ENCODE data around the gene TROAP.
A peak's percentile ranks its signal among the peaks of the same experiment; 100 is the strongest.
"Not testable (repeated sequence)": the region's sequence is repeated elsewhere in the genome, so short reads cannot be mapped to it uniquely, and the experiment has no call there.

Gene TROAP, protein sequence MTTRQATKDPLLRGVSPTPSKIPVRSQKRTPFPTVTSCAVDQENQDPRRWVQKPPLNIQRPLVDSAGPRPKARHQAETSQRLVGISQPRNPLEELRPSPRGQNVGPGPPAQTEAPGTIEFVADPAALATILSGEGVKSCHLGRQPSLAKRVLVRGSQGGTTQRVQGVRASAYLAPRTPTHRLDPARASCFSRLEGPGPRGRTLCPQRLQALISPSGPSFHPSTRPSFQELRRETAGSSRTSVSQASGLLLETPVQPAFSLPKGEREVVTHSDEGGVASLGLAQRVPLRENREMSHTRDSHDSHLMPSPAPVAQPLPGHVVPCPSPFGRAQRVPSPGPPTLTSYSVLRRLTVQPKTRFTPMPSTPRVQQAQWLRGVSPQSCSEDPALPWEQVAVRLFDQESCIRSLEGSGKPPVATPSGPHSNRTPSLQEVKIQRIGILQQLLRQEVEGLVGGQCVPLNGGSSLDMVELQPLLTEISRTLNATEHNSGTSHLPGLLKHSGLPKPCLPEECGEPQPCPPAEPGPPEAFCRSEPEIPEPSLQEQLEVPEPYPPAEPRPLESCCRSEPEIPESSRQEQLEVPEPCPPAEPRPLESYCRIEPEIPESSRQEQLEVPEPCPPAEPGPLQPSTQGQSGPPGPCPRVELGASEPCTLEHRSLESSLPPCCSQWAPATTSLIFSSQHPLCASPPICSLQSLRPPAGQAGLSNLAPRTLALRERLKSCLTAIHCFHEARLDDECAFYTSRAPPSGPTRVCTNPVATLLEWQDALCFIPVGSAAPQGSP

DNA sequence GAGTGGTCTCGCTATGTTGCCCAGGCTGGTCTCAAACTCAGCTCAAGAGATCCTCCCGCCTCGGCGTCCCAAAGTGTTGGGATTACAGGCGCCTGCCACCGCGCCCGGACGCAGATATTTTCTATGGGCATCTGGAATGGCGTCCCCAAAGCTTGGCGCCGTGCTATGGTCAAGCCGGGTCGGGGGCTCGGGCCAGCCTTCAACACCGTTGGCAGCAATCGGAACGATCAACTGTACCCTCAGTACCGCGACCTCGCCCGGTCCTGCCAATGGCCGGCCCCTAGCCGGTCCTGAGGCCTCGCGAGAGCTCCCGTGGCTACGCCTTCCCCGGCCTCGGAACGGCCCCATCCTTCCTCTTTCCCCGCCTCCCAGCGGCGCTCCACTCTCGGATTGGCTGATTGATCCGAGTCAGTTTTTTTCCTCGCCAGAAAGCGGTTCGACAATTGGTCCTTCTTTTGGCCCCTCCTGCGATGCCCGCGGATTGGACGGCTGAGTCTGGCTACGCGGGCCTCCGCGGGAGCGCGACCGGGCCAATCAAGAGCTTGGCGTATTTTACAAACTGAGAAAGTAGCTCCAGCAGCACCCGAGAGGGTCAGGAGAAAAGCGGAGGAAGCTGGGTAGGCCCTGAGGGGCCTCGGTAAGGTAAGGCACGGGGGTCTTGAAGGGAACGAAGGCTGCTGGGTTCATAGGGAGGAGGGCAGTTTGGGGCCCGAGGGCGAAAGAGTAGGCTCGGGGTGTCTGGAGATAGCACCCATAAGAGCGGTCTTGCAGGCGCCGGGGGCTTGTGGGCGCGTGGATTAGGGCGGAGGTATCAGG, at the start of gene TROAP:
Gene TROAP, plus strand, starts transcription at position 548 of the 816 bp plus-strand sequence. CDS start 354 bp downstream, outside the sequence.
- DNase-seq: peak; percentile 99

DNA sequence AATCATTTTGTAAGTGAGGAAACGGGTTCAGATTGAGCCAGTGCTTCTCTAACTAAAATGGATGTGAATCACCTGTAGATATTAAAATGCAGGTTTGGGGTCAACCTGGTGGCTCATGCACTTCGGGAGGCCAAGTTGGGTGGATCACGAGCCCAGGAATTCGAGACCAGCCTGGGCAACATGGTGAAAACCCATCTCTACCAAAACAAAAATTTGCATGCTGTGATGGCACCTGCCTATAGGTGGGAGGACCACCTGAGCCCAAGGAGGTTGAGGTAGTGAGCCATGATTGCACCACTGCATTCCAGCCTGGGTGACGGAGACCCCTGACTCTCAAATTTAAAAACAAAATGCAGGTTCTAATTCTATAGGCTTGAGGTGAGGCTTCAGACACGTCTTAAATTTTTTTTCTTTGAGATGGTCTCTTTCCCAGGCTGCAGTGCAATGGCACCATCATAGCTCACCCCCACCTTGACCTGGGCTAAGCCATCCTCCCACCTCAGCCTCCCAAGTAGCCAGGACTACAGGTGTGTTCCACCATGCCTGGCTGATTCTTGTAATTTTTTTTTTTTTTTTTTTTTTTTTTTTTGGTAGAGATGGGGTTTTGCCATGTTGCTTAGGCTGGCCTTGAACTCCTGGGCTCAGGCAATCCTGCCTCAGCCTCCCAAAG, 49.2 kb upstream of the TROAP start:
- DNase-seq: no peak

DNA sequence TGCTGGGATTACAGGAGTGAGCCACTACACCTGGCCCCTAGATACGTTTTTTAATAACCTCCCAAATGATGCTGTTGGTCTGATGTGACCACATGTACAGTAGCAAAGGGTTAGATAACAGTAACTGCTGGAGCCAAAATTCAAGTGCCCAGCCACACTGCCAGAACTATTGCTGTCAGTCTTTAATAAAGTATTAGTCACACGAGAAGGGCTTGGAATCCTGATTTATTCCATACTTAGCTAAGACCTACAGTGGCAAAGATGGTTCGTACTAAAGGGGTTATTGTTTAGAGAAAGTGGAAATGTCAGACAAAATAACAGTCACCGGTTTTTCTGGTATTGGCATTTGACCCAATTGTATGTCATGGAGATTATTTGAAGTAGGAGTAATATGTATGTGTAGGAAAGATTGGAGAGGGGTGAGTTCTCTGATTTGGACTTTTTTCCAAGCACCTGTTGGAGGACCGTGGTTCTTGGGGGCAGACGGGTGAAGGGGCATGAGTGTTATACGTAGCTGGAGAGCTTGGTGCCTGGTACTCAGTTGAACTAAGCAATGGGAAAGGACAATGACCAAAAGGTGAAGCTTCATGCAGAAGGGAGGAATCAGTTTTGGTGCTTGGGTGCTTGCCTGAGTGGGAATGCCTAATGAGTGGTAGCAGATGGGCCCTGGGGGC, 48.5 kb upstream of the TROAP start:
- DNase-seq: no peak

DNA sequence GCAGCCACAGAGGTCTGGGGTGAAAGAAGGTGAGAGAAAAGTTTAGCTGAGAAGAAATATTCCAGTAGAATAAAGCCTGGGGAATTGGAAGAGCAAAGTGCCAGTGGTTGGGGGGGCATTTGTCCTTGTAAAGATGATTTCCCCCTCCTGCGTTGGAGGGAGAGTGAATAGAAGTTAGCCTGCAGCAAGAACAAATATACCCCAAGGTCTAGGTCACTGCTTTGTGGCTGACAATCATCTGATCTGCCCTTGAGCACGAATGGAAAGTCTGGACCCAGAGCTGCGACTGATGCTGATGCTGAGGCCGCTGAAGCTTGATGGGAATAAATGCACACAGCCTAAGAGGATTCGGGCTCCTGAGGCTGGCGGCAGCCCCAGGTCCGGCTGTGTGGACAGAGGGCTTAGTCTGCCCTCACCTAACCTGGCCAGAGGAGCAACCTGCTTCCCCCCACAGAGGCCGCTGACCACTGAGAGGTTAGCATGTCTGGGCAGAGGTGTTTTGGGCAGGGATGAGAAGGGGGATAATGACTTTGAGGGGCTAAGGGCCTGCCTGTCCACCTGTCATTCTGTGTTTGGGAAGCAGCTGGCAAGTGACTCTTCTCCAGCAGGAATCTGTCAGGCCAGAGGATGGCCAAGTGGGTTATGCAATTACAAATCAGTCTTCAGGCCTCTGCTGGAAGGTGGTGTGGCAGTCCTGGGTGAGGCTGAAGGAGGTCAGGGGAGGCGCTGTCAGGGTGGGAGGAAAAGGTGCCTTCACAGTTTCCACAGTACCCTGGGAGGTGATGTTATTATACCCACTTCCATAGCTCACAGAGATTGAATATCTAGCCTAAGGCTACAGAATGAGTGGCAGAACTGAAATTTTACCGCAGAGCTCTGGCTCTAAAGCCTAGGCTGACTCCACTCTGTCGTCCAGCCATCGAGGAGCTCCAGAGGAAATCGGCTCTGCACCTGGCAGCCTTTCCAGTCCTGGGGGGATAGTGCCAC, 46.5 kb upstream of the TROAP start:
- no peak for DNase-seq

DNA sequence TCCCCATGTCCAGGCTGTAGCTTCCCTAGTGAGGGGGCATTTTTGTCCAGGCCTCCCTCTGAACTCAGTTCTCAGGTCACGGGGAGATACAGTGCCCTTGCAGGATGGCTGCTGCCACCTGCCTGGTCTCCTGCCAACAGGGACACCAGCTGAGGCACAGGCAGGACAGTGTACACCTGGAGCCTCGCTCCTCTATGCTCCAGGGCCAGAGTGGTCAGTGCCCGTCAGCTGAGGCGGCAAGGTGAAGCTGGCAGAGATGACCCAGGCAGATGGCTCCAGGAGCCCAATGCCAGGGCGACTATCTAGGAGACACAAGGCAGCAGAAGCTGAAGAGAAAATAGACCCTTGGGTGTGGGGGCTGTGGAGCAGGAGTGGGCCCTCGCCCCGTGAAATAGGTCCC, 45.6 kb upstream of the TROAP start:
- no peak for DNase-seq

DNA sequence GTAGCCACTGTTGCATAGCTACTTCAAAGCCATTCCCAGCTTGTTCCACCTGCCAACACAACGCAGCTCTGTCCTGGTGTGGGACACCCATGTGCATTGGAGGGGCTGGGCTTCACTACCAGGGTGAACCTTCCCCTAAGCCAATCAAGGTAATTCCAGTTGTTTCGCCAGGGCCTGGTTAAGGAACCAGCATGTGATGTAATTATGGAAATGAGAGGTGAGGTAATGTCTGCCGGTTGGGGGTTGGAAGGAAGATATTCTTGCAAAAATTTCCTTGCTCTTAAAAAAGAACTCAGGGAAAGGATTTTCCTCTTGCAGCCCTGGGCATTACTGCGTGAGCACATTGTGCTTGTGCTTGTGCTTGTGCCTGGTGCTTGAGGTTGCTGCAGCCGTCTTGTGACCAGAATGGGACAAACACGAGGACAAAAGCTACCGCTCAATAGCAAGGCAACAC, 43.3 kb upstream of the TROAP start:
- no peak for DNase-seq

DNA sequence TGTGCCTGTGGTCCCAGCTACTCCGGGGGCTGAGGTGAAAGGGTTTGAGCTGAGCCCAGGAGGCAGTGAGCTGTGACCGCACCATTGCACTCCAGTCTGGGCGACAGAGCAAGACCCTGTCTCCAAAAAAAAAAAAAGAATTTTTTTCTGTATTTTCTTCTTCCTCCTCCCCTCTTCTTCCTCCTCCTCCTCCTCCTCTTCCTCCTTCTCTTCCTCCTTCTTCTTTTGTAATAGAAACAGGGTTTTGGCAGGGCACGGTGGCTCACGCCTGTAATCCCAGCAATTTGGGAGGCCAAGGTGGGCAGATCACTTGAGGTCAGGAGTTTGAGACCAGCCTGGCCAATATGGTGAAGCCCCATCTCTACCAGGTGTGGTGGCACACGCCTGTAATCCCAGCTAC, 42.5 kb upstream of the TROAP start:
- not testable (repeated sequence) for DNase-seq

DNA sequence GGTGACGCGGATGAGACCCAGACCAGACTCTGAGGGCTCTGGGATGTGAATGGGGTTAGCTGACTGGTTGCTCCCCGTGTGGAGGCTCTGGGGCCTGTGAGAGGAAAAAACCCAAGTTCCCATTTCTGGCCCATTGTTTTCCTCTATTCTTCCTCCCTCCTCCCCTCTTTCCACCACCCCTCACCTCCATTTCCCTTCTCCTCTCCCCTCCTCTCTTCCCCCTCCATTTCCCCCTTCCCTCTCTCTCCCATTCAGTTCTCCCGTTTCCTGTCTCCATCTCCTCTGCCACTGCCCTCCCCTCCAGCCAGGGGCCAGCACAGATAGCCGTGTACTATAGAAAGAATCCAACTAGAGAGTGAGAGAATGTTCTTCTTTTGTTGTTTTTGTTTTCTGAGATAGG, 40.8 kb upstream of the TROAP start:
- DNase-seq: no peak

DNA sequence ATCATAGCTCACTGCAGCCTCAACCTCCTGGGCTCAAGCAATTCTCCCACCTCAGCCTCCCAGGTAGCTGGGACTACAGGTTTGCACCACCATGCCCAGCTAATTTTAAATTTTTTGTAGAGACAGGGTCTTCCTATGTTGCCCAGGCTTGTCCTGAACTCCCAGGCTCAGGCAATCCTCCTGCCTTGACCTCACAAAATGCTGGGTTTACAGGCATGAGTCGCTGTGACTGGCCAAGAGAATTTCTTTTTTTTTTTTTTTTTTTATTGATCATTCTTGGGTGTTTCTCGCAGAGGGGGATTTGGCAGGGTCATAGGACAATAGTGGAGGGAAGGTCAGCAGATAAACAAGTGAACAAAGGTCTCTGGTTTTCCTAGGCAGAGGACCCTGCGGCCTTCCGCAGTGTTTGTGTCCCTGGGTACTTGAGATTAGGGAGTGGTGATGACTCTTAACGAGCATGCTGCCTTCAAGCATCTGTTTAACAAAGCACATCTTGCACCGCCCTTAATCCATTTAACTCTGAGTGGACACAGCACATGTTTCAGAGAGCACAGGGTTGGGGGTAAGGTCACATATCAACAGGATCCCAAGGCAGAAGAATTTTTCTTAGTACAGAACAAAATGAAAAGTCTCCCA, 40.2 kb upstream of the TROAP start:
- DNase-seq: not testable (repeated sequence)

DNA sequence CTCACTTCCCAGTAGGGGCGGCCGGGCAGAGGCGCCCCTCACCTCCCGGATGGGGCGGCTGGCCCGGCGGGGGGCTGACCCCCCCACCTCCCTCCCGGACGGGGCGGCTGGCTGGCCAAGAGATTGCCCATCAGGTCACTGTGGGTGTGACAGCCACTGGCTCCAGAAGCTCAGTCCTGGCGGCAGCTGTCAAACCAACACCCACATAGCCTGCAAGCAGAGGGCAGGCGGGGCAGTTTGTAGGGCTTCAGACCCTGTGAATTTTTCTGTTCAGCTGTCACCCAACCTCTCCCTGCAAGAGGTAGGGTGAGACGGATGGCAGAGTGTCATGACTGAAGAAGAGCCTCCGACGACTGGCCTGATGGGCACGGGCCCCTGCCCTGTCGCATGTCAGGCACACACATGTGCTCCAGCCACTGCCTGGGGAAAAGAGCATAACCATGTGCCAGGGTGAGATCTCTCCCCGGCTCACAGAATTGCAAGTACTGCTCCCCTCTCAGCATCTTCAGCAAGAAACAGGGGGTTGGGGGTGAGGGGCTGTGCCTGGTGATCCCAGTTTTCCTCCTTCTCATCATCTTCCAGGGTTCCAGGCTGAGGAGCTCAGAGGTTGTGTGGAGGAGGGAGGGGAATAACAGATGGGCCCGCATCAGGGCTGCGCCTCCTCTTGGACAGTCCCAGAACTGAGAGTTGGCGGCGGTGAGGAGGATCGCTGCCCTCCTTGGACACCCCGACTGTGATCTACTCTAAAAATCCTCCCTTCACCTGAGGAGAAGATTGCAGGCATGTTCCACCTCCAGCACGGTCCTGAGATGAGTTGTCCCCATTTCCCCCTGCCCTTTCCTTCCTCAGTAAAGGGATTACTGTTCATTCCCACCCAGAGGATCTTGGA, 39.3 kb upstream of the TROAP start:
- no peak for DNase-seq

DNA sequence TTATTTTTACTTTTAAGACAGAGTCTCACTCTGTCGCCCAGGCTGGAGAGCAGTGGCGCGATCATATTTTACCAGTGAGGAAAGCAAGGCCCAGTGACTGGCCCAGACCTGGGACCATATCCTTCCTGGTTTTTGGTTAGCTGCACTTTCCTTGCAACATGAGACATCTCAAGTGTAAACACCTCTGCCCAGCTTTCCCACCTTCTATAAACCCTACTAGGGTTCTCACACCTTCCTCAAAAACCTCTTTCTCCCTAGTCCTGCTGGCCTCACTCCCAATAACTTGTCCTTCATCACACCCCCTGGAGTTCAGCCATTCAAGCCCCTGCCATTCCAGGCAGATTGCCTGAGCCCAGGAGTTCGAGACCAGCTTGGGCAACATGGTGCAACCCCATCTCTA, 38.4 kb upstream of the TROAP start:
- DNase-seq: no peak

DNA sequence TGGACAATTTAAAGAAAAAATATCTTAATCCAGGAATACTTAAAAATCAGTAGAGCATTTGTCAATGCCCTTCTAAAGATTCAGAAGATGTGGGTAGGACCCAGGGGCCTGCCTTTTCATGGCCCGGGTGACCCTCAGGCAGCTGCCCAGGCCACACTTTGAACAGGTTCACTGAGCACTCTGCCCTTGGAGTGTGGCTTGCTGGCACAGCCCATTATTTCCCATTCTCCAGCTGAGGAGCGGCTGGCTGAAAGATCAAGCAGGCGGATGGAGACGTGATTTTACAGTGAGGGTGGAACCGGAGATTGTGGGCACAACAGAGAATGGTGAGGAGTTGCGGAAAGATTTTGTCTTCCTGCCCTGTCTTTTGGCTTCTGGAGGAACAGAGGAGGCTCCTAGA, 35.2 kb upstream of the TROAP start:
- no peak for DNase-seq

DNA sequence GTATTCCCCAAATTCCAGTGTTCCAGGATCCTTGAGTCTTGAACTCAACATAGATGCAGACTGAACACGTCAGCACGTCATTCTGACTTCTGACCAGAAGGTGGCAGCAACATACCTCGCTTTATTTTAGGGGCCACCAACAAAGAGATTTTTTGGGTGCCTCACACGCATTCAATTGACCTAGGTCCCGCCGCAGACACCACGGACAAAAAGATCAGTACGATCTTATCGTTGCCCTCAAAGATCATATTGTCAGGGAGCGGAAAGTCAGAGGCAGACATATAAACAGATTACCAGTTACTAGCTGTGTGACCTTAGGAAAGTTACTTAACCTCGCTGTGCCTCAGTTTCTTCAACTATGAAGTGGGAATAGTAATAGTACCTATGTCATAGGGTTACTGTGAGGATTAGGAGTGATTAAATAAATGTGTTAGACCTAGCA, 34.6 kb upstream of the TROAP start:
- peak; percentile 30 for DNase-seq

DNA sequence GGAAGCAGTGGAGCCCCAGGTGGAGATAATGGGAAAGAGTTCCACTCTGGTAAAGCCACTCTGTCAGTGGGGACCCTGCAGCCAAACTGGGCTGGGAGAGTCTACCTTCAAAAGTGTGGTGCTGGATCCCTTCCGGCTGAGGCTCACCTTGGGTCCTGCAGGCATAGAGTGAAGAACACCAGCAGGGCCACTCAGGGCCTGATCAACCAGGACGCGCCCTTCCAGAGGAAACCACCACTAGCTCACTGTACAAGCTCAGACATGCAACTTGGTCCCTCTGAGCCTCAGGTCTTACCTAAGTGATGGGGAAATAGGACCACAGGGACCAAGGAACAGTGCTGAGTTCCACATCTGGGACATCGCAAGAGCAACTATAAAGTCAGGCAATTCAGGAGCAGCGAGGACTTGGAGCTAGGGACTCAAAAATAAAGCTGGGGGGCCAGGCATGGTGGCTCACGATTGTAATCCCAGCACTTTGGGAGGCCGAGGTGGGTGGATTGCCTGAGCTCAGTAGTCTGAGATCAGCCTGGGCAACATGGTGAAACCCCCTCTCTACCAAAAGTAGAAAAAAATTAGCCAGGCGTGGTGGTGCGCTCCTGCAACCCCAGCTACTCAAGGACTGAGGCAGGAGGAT, 34.0 kb upstream of the TROAP start:
- DNase-seq: no peak

DNA sequence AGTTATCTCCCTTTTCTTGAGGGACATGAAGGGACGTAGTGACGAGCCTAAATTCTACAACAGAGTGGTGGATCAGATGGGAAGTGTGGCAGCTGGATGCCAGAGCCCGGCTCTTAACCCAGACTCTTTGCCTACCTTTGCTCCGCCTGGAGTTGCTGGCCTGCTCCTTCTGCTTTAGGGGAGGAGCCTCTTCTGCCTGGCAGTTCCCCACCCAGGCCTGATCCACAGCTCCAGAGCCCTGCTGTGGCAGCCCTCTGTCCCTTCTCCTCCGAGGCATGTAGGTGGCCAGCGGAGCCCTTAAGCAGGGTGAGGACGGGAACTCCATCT, 30.4 kb upstream of the TROAP start:
- no peak for DNase-seq

DNA sequence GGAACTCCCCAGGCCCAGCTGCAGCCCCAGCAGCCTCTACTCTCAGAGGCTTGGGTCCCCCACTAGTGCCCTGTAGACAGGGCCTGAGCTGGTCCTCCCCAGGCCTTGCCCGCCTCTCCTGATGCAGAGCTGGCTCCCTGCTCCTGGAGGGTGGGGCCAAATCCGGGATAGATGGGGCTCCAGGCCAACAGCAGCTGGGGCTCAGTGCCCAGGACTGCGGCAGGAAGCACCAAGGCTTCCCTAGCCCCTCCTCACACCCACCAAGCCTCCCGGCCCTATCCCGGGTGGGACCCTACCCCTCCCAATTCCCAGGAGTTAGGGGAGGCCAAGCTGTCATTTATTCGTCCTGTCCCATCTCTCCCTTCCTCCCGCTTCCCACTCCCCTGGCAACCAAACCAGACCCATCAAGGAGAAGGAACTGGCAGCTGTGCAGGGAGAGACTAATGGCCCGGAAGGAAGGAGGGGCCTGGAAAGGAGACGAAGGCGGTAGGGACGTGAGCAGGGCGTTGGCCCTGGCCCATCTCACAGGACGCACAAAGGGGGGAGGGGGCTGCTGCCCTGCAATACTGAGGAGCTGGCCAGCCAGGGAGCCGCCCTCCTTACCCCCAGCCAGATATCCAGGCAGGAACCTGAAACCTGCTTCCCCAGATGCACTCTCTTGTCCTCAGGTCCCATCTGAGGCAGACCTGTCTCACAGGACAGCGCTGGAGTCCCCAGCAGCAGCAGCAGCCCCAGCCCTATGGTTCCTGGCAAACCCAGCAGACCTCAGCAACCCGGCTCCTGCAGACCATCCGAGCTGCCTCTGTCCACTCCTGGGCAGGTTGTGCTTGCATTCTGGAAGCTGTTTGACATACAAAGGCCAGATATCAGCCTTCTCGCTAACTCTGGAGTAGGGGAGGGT, 29.7 kb upstream of the TROAP start:
- no peak for DNase-seq

DNA sequence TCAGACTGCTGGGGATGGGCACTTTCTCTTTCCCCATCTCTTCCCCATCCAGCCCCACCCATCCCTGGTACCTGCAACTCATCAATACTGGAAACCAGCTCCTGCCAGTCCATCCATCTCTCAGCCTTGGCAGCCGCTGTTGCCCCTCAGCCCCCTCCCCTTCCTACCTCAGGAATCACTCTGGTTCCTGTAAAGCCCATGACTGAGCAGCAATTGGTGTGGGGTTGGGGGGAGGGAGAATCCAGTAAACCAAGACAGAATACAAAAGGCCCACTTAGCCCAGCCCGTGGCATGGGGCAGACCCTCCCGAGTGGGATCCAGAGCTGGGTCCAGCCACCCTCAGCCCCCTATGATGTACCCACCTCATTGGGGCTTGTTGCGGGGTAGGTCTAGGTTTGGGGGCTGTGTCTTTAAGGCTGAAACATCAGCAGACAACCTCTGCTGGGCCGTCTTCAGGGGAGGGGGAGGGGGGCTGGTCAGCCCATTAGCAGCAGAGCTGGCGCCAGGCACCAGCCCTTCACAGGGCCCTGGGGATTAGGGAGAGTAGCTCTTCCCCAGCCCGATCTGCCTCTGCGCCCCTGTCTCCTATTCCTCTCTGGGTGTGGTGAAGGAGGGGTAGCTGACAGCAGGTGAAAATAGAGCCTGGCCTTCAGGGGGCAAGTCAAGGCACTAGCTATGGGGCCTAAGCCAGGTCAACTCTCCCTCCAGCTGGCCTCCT, 28.8 kb upstream of the TROAP start:
- DNase-seq: no peak

Measured in midbrain (tissue), 1 donor.